GM12875 (cell line): ENCODE data around the gene GPX2.
A peak's percentile ranks its signal among the peaks of the same experiment; 100 is the strongest.

Experiments
- H3K4me3 ChIP-seq: one replicate; pipeline ENCODE4 v1.5.1; 2011; ENCODE audit warnings: low read depth, low read length, control low read depth
- TF ChIP-seq, protein P1 (sequence below): IDR thresholded peaks from 2 replicates; pipeline ENCODE4 v1.5.1; 2011; ENCODE audit warnings: low read depth, mild to moderate bottlenecking, control low read depth, inconsistent platforms, low read length, moderate library complexity, borderline replicate concordance; ENCODE audit not compliant: insufficient read depth

The GPX2 gene

GRCh38 chr14:64953310-64953654 lies 10.7 kb upstream of the GPX2 start:
- TF ChIP-seq, protein P1, sequence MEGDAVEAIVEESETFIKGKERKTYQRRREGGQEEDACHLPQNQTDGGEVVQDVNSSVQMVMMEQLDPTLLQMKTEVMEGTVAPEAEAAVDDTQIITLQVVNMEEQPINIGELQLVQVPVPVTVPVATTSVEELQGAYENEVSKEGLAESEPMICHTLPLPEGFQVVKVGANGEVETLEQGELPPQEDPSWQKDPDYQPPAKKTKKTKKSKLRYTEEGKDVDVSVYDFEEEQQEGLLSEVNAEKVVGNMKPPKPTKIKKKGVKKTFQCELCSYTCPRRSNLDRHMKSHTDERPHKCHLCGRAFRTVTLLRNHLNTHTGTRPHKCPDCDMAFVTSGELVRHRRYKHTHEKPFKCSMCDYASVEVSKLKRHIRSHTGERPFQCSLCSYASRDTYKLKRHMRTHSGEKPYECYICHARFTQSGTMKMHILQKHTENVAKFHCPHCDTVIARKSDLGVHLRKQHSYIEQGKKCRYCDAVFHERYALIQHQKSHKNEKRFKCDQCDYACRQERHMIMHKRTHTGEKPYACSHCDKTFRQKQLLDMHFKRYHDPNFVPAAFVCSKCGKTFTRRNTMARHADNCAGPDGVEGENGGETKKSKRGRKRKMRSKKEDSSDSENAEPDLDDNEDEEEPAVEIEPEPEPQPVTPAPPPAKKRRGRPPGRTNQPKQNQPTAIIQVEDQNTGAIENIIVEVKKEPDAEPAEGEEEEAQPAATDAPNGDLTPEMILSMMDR = no peak
- no peak overlapping the region for H3K4me3 ChIP-seq

GRCh38 chr14:64952598-64953309 lies 10.2 kb upstream of the GPX2 start:
- TF ChIP-seq, protein P1 = peak; percentile 48
- no peak overlapping the region for H3K4me3 ChIP-seq

- no peak overlapping the region for H3K4me3 ChIP-seq
- TF ChIP-seq, protein P1 = no peak
Measured at GRCh38 chr14:64951724-64952123, 9.2 kb upstream of the GPX2 start.

GRCh38 chr14:64951291-64951690 lies 8.7 kb upstream of the GPX2 start:
- TF ChIP-seq, protein P1 = no peak
- no peak overlapping the region for H3K4me3 ChIP-seq

GRCh38 chr14:64950889-64951288 lies 8.3 kb upstream of the GPX2 start:
- TF ChIP-seq, protein P1 = no peak
- H3K4me3 ChIP-seq = no peak overlapping the region

DNA sequence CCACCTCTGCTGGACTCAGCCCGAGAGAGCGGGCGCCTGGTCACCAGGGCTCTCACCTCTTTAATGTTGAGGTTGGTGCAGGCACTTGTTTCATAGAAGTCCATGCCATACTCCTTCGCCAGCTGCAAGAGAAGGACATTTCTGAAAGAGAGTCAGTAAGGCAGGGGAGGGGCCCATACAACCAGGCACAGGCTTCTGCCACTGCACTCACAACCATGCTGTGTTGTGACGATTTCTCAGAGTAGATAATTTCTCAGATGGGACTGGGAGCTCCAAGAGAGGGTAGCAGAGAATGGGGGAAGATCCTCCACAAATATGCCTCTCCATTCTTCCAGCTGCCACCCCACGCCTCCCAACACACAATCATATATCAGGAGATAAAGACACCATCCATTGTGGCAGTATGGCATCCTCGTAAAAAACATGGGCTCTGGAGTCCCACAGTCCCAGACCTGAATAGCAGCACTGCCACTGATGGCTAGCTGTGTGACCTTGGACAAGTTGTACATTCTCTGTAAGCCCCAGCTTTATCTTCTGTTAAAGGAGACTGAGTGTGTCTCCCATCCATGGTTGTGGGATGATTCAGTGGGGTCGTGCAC lies 6.2 kb upstream of the GPX2 start:
- H3K4me3 ChIP-seq = no peak overlapping the region
- TF ChIP-seq, protein P1 = no peak
